ENCODE measurements around the gene RFT1. TPM values are rescaled to one million over a fixed set of nuclear protein-coding genes. Genes with fewer than 3 reads are reported as not detected.
A peak's percentile ranks its signal among the peaks of the same experiment; 100 is the strongest.

RFT1 gene
- total RNA-seq, 1 experiment from 2014 or later = 26.3 TPM

GRCh38 chr3:53130179-53131061, at the start of gene RFT1 (continued):
- TF ChIP-seq TP53 (CRISPR knock-in tag; IDR thresholded peaks at IDR 0.05) (no peak; the same call in 1 of the 2 replicates), E2F4 (CRISPR knock-in tag; IDR thresholded peaks at IDR 0.05; ENCODE audit: borderline replicate concordance, low read depth) (no peak), ZNF671 (CRISPR knock-in tag; IDR thresholded peaks at IDR 0.05) (no peak), HMGA2 (CRISPR knock-in tag; IDR thresholded peaks at IDR 0.05) (no peak), ZNF219 (CRISPR knock-in tag; IDR thresholded peaks at IDR 0.05; ENCODE audit: borderline replicate concordance) (no peak), NR3C1 (CRISPR knock-in tag; conservative IDR thresholded peaks at IDR 0.05; ENCODE audit: low read depth) (no peak), ATF3 (CRISPR knock-in tag; conservative IDR thresholded peaks at IDR 0.05) (no peak), MXD4 (CRISPR knock-in tag; IDR thresholded peaks at IDR 0.05; ENCODE audit: borderline replicate concordance) (no peak), HMGXB4 (CRISPR knock-in tag; IDR thresholded peaks at IDR 0.05) (peak; percentile 85), CTCF (IDR thresholded peaks at IDR 0.05) (no peak), ZNF512 (CRISPR knock-in tag; IDR thresholded peaks at IDR 0.05; ENCODE audit: borderline replicate concordance) (no peak), CREM (CRISPR knock-in tag; IDR thresholded peaks at IDR 0.05) (peak; percentile 97), FOXK1 (CRISPR knock-in tag; IDR thresholded peaks at IDR 0.05) (peak; percentile 71; the same call in 1 of the 2 replicates), ARID4B (CRISPR knock-in tag; IDR thresholded peaks at IDR 0.05; ENCODE audit: borderline replicate concordance) (peak; percentile 82; the same call in 1 of the 2 replicates), SMAD4 (CRISPR knock-in tag; IDR thresholded peaks at IDR 0.05) (no peak), ZBTB21 (CRISPR knock-in tag; IDR thresholded peaks at IDR 0.05; ENCODE audit: borderline replicate concordance) (no peak), EMX1 (CRISPR knock-in tag; IDR thresholded peaks at IDR 0.05) (no peak), ZNF232 (CRISPR knock-in tag; IDR thresholded peaks at IDR 0.05) (peak; percentile 76; the same call in 1 of the 2 replicates), USF1 (CRISPR knock-in tag; IDR thresholded peaks at IDR 0.05) (peak; percentile 53; the same call in 1 of the 2 replicates), KAT7 (CRISPR knock-in tag; IDR thresholded peaks at IDR 0.05; ENCODE audit: borderline replicate concordance) (peak; percentile 65; the same call in 1 of the 2 replicates), MLX (CRISPR knock-in tag; IDR thresholded peaks at IDR 0.05) (no peak), ESRRA (CRISPR knock-in tag; IDR thresholded peaks at IDR 0.05; ENCODE audit: borderline replicate concordance) (no peak), ZNF121 (CRISPR knock-in tag; IDR thresholded peaks at IDR 0.05) (peak; percentile 83), ETV6 (CRISPR knock-in tag; IDR thresholded peaks at IDR 0.05) (no peak; the same call in 1 of the 2 replicates), OVOL2 (CRISPR knock-in tag; IDR thresholded peaks at IDR 0.05; ENCODE audit: borderline replicate concordance) (no peak)

All from WTC11 (cell line).